GM20000 (cell line): Measurements from ENCODE around the gene TADA2A.

Experiments
- DNase-seq: peaks from one replicate; pipeline ENCODE4 v3.0.0; 2012; ENCODE audit warnings: low spot score
- TF ChIP-seq, protein P1 (sequence below): IDR thresholded peaks from 2 replicates; pipeline ENCODE4 v1.5.1; 2012; ENCODE audit warnings: mild to moderate bottlenecking, control low read depth; ENCODE audit errors: extremely low read depth, missing control alignments

Gene TADA2A

DNA sequence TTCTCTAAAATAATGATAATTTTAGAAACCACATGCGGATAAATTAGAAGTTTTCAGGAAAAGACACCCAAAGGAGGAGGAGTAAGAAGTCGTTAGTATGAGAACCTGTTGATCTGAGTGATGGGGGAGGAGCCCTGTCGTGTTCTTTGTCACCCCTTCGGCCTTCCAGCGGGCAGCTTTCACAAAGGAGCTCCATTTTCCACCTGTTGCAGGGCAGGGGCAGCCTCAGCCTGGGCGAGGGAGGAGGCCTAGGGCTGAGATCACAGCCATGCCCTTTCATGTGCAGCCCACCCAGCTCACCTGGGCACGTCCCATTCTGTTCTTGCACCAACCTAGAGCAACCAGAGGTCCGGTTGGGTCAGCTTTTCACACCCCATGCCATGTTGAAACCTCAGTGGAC is 88.3 kb downstream of the TADA2A start:
- DNase-seq = no peak
- TF ChIP-seq, protein P1, sequence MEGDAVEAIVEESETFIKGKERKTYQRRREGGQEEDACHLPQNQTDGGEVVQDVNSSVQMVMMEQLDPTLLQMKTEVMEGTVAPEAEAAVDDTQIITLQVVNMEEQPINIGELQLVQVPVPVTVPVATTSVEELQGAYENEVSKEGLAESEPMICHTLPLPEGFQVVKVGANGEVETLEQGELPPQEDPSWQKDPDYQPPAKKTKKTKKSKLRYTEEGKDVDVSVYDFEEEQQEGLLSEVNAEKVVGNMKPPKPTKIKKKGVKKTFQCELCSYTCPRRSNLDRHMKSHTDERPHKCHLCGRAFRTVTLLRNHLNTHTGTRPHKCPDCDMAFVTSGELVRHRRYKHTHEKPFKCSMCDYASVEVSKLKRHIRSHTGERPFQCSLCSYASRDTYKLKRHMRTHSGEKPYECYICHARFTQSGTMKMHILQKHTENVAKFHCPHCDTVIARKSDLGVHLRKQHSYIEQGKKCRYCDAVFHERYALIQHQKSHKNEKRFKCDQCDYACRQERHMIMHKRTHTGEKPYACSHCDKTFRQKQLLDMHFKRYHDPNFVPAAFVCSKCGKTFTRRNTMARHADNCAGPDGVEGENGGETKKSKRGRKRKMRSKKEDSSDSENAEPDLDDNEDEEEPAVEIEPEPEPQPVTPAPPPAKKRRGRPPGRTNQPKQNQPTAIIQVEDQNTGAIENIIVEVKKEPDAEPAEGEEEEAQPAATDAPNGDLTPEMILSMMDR = no peak

DNA sequence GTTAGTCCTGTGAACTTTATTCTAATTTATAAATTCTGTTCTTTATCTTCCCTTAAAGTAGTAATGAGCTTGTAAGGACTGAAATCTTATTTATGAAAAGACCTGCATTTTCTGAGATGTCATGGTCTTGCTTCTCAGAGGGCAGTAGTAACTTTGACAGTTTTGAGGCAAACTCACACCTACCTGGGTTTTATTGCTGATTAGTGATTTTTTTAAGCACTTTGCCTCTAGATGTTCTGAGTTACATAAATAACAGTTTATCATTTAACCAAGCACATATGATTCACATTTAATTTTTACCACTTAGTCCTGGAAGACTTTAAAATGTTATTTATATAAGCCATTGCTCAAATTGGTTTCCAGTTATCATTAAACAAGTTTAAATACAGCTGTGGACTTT is 93.7 kb downstream of the TADA2A start:
- TF ChIP-seq, protein P1 = no peak
- DNase-seq = no peak

DNA sequence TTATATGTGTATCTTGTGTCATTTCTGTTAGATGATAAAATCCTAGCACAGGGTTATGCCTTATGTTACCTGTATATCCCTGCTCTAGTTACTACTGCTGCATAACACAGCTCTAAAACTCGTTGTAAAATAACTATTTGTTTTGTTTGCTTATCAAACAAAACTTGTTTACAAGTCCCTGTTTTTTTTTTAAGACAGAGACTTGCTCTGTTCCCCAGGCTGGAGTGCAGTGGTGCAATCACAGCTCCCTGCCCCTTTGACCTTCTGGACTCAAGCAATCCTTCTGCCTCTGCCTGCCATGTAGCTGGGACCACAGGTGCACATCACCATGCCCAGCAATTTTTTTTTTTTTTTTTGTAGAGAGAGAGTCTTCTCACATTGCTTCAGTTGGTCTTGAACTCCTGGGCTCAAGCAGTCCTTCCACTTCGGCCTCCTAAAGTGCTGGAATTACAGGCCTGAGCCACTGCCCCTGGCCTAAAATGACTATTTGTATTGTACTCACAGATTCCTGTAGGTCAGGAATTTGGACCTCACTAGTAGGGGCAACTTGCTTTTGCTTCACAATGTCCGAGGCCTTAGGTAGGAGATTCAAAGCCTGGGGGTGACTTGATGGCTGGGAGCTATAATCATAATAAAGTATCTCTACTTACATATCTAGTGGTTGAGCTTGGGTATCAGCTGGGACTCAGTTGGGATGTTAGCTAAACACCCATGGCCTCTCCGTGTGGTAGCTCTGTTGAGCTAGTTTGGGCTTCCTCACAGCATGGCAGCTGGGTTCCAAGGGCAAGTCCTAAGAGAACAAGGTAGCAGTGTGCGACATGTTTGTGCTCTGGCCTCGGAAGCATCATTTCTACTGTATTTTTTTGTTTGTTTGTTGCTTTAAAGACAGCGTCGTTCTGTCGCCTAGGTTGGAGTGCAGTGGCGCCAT is 95.6 kb downstream of the TADA2A start:
- TF ChIP-seq, protein P1 = no peak
- no peak for DNase-seq

DNA sequence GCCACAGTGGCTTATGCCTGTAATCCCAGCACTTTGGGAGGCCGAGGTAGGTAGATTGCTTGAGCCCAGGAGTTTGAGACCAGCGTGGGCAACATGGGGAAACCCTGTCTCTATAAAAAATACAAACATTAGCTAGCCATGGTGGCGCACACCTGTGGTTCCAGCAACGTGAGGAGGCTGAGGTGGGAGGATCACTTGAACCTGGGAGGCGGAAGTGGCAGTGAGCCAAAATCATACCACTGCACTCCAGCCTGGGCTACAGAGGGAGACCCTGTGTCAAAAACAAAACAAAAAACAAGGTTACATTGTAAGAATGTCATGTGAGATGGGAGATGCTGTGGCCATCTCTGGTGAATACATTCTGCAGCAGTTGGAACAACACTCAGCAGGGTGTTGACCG is 96.5 kb downstream of the TADA2A start:
- DNase-seq = no peak
- TF ChIP-seq, protein P1 = no peak

DNA sequence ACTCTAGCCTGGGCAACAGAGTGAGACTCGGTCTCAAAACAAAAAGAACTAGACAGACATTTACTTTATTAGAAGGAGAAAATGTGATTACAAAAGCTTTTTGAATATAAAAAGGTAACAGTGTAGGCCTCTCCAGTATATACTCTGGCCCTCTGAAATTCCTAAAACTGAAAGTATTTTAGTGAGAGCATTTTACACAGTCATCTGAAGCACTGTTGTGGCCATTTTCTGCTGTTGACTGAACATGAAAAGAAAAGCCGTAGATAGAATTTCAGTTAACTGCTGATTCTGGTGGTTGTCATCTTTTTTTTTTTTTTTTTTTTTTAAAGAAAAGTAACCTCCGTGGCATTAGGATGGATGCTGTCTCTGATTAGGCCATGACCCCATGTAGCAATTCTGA is 98.6 kb downstream of the TADA2A start:
- DNase-seq = no peak
- TF ChIP-seq, protein P1 = no peak

DNA sequence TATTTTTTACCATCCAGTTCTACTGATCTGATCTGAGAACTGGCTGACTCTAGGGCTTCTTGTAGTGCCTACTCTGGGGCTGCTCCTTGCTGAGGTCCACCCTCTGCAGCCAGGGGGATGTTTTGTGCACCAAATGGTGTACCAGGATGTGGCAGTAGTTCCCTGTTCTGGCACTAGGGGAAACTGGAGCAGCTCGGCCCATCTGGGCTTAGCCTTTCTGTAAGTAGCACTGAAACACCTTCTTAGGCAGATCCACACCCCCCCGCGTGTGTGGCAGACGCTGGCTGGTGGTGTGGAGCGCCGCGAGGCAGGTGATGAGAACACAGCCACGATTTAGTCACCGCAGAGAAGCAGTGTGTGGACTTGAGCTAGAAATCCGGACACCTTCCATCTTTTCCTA is 100.0 kb downstream of the TADA2A start:
- no peak for DNase-seq

DNA sequence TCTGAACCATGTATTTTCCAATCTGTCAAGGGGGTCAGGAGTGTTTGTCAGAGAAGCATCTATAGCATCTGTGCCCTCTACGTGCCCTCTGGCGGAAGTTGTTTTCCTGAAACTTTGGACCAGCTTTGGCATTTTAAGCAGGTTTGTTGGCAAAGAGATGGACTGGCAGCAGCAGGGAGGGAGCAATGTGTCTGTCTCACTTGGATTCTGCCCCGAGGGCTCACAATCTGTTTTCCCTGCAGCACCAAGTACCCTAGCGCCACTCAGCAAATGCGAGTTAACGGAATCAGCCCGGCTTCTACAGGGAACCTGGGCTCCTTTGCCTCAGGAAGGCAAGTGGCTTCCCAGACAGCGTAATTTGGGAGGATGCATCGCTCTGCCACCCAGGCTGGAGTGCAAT is 100.4 kb downstream of the TADA2A start:
- DNase-seq = no peak
- TF ChIP-seq, protein P1 = no peak

More for the DNA sequence above, 100.0 kb downstream of the TADA2A start:
- TF ChIP-seq, protein P1 = no peak
